Keratinocyte (primary cell): ENCODE results near the gene TLK1. TPM values are rescaled to one million over a fixed set of nuclear protein-coding genes. Genes with fewer than 3 reads are reported as not detected.

Experiments
- DNase-seq: peaks from one replicate; pipeline ENCODE4 v3.0.0-alpha.2; 2011; ENCODE audit warnings: low read depth, missing footprints, low spot score
- FAIRE-seq: peaks from 2 replicates; lab custom pipeline; 2011; peaks lifted over from hg19 to GRCh38; lab: Jason Lieb, UNC
- H2AFZ ChIP-seq: 2 replicates; pipeline ENCODE4 v1.6.0; 2012; ENCODE audit warnings: low read length, control low read depth, inconsistent platforms; ENCODE audit not compliant: control insufficient read depth
- H3K27ac ChIP-seq: 2 replicates; pipeline ENCODE4 v1.5.1; 2011; ENCODE audit warnings: low read length; ENCODE audit not compliant: control insufficient read depth, insufficient read depth
- H3K27me3 ChIP-seq: 3 replicates; pipeline ENCODE4 v1.6.0; 2011; ENCODE audit warnings: low read length; ENCODE audit not compliant: control insufficient read depth, insufficient read depth; ENCODE audit errors: extremely low read depth
- H3K36me3 ChIP-seq, 2 experiments: 2 replicates in 1 of 2; 3 replicates in 1 of 2; pipeline ENCODE4 v1.5.1; 2011; ENCODE audit warnings: low read length in 2 of 2, mild to moderate bottlenecking in 1 of 2; ENCODE audit not compliant: control insufficient read depth in 2 of 2, insufficient read depth in 2 of 2; ENCODE audit errors: extremely low read depth in 1 of 2
- H3K4me1 ChIP-seq: 3 replicates; pipeline ENCODE4 v1.5.1; 2011; ENCODE audit warnings: low read length; ENCODE audit not compliant: control insufficient read depth, insufficient read depth; ENCODE audit errors: extremely low read depth
- H3K4me2 ChIP-seq: 3 replicates; pipeline ENCODE4 v1.6.0; 2011; ENCODE audit warnings: low read depth, low read length; ENCODE audit not compliant: control insufficient read depth, insufficient read depth; ENCODE audit errors: extremely low read depth
- H3K4me3 ChIP-seq, 3 experiments: fragments of 200-600 bp in 1 of 3; sonication (generic) in 1 of 3; 2 replicates in 2 of 3; 3 replicates in 1 of 3; pipeline ENCODE4 v1.5.1; 2011 to 2016; ENCODE audit warnings: low read length in 3 of 3, mild to moderate bottlenecking in 3 of 3, control low read depth in 2 of 3, inconsistent platforms in 1 of 3, low read depth in 1 of 3, mixed read lengths in 1 of 3, mixed run types in 1 of 3, moderate library complexity in 1 of 3; ENCODE audit not compliant: control insufficient read depth in 2 of 3, insufficient read depth in 2 of 3; ENCODE audit errors: extremely low read depth in 1 of 3
- H3K79me2 ChIP-seq: 2 replicates; pipeline ENCODE4 v1.6.0; 2012; ENCODE audit warnings: low read length; ENCODE audit not compliant: control insufficient read depth, insufficient read depth
- H3K9ac ChIP-seq: 3 replicates; pipeline ENCODE4 v1.6.0; 2011; ENCODE audit warnings: low read length; ENCODE audit not compliant: control insufficient read depth, insufficient read depth; ENCODE audit errors: extremely low read depth
- H3K9me1 ChIP-seq: 3 replicates; pipeline ENCODE4 v1.6.0; 2011; ENCODE audit warnings: low read length; ENCODE audit not compliant: control insufficient read depth, insufficient read depth; ENCODE audit errors: extremely low read depth
- H3K9me3 ChIP-seq: 2 replicates; pipeline ENCODE4 v1.5.1; 2012; ENCODE audit warnings: low read depth, low read length; ENCODE audit not compliant: control insufficient read depth
- H4K20me1 ChIP-seq: 3 replicates; pipeline ENCODE4 v1.6.0; 2011; ENCODE audit warnings: low read length; ENCODE audit not compliant: control insufficient read depth, insufficient read depth; ENCODE audit errors: extremely low read depth
- EZH2 ChIP-seq: IDR thresholded peaks from one replicate; pipeline ENCODE4 v1.6.1; 2012; ENCODE audit warnings: inconsistent platforms, mild to moderate bottlenecking, low read length, moderate library complexity
- dilution Hi-C: fragments of 300-500 bp; cut with MboI; formaldehyde crosslinking; loops from one replicate; pipeline ENCODE4 v1.7.0; 2020; ENCODE audit warnings: low sequenced_read_pairs; ENCODE audit not compliant: extremely low pct_ligation_motif_present
- polyA plus RNA-seq, 5 experiments: library from polyadenylated mRNA; depleted of rRNA in 3 of 5; stranded (reverse) in 3 of 5; stranded (forward) in 1 of 5; unstranded in 1 of 5; fragments of >200 nt; gene quantifications; 1 replicate in 1 of 5; 2 replicates in 3 of 5; 3 replicates in 1 of 5; pipeline versions ENCODE4 v1.2.1 to v1.2.3, GENCODE V29; 2011 to 2012; ENCODE audit warnings: missing spikeins in 2 of 5, low read depth in 1 of 5, low replicate concordance in 1 of 5
- TF ChIP-seq, protein P1 (sequence below), 3 experiments: IDR thresholded peaks in 1 of 3; conservative IDR thresholded peaks in 1 of 3; optimal IDR thresholded peaks in 1 of 3; 2 replicates in 2 of 3; 3 replicates in 1 of 3; pipeline versions ENCODE3 to v1.5.1; 2011; ENCODE audit warnings: low read length in 3 of 3, mild to moderate bottlenecking in 3 of 3, moderate library complexity in 2 of 3, control low read depth in 1 of 3, inconsistent platforms in 1 of 3; ENCODE audit not compliant: insufficient read depth in 2 of 3; ENCODE audit errors: extremely low read depth in 1 of 3

TLK1 gene
- polyA plus RNA-seq, 1 donor (not counting 4 experiments of a cell fraction or from before 2014, with no cell fraction given): 14.7 TPM

DNA sequence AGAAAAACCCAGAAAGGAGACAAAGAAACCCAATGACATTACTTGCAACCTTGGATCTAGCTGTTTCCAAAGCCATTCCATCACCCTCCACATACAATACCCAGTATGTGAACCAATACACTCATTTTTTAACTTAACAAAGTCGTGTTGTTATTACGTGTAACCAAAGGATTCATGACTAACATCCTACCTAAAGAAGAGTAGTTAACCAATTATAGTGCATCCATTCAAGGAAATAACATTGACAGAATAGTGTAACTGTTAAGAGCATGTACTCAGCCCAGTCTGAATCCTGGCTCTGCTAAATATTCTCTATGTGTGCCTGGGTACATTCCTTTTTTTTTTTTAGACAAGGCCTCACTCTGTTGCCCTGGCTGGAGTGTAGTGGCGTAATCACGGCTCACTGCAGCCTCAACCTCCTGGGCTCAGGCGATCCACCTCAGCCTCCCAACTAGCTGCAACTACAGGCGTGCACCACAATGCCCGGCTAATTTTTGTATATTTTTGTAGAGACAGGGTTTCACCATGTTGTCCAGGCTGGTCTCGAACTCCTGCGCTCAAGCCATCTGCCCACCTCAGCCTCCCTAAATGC lies 9.9 kb downstream of the TLK1 start:
- no peak for TF ChIP-seq EZH2
- TF ChIP-seq, protein P1, sequence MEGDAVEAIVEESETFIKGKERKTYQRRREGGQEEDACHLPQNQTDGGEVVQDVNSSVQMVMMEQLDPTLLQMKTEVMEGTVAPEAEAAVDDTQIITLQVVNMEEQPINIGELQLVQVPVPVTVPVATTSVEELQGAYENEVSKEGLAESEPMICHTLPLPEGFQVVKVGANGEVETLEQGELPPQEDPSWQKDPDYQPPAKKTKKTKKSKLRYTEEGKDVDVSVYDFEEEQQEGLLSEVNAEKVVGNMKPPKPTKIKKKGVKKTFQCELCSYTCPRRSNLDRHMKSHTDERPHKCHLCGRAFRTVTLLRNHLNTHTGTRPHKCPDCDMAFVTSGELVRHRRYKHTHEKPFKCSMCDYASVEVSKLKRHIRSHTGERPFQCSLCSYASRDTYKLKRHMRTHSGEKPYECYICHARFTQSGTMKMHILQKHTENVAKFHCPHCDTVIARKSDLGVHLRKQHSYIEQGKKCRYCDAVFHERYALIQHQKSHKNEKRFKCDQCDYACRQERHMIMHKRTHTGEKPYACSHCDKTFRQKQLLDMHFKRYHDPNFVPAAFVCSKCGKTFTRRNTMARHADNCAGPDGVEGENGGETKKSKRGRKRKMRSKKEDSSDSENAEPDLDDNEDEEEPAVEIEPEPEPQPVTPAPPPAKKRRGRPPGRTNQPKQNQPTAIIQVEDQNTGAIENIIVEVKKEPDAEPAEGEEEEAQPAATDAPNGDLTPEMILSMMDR (optimal IDR thresholded peaks at IDR 0.05 in 1 of 3, IDR thresholded peaks at IDR 0.05 in 1 of 3, conservative IDR thresholded peaks at IDR 0.05 in 1 of 3; ENCODE audit: extremely low read depth in 1 of 3, insufficient read depth in 2 of 3, low read length in 3 of 3): no peak
- peaks cover 10% of the 10 kb centered on the region for H3K4me1 ChIP-seq
- no peak for FAIRE-seq
- no peaks in the 10 kb centered on the region for H3K36me3 ChIP-seq
- no peak for DNase-seq
- no peak overlapping the region for H3K9ac ChIP-seq
- H3K27me3 ChIP-seq: no peaks in the 10 kb centered on the region
- no peak overlapping the region for H3K4me2 ChIP-seq
- peaks cover 2% of the 10 kb centered on the region for H3K9me1 ChIP-seq
- H3K9me3 ChIP-seq: no peaks in the 10 kb centered on the region
- H4K20me1 ChIP-seq: peaks cover 4% of the 10 kb centered on the region
- H2AFZ ChIP-seq: no peak overlapping the region
- no peak overlapping the region for H3K27ac ChIP-seq
- dilution Hi-C loops: no loop called here
- no peak overlapping the region for H3K4me3 ChIP-seq
- peaks cover 96% of the 10 kb centered on the region for H3K79me2 ChIP-seq

DNA sequence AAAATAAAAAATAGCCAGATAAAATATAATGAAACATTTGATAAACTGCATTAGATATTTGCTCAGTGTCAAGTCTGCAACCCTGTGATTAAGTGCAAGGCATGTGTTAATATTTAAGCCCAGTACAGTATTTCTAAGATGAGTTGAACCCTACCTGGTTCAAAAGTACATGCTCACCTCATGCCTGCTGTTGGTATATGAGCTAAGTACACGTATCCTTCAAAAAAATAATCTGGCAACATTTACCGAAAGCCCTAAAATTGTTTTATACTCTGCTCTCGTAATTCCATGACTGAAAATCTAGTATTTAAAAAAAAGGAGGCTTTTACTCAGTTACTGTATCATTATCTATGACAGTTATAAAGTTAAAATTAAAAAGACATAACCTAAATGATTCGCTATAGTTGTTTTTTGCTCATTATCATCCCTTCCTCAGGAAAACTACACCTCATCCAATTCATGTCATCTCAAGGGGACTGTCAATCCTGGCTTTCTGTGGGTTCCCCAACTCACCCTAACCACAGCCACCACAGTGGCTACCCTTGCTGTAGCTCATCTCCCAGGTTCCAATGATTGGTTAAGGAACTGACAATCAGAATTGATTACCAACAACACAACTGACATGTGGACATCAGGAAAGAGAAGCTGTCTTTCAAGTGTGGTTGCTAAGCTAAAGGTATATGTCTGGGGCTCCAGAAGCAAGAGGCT lies 10.6 kb downstream of the TLK1 start:
- Histone ChIP-seq H3K27me3 (no peaks in the 10 kb centered on the region), H3K9ac (no peak overlapping the region), H4K20me1 (peaks cover 4% of the 10 kb centered on the region), H3K9me3 (no peaks in the 10 kb centered on the region), H3K4me3 (no peak overlapping the region), H3K36me3 (no peaks in the 10 kb centered on the region), H3K4me2 (no peak overlapping the region), H2AFZ (no peak overlapping the region), H3K27ac (no peak overlapping the region), H3K79me2 (peaks cover 95% of the 10 kb centered on the region), H3K4me1 (peaks cover 10% of the 10 kb centered on the region), H3K9me1 (peaks cover 2% of the 10 kb centered on the region)
- dilution Hi-C loops: no loop called here
- DNase-seq: no peak
- FAIRE-seq: no peak
- no peak for TF ChIP-seq EZH2
- TF ChIP-seq, protein P1 (optimal IDR thresholded peaks at IDR 0.05 in 1 of 3, IDR thresholded peaks at IDR 0.05 in 1 of 3, conservative IDR thresholded peaks at IDR 0.05 in 1 of 3; ENCODE audit: extremely low read depth in 1 of 3, insufficient read depth in 2 of 3, low read length in 3 of 3): no peak
